ENCODE measurements around the gene DCDC2.
"Not testable (repeated sequence)": the region's sequence is repeated elsewhere in the genome, so short reads cannot be mapped to it uniquely, and the experiment has no call there.

The DCDC2 gene

DNA sequence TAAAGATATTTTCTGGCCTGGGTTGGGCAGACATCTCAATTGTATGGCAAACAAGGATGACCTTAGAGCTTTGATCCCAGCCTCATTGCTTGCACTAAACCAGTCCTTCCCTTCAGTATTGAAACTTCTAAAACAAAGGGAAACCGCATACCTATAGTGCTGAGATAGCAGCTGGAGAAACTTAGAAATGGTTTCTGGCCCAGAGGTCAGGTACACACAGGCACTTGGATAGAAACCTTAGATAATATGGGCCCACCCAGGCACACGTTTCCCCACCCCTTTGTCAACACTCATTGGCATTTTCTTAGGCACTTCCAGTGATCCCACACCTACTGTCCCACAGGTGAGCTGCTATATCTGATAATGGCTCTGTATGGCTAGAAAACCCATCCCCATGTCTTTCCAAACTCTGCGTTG, 209.7 kb downstream of the DCDC2 start:
- no peak for DNase-seq (ENCODE audit: low read depth in 3 of 3)

DNA sequence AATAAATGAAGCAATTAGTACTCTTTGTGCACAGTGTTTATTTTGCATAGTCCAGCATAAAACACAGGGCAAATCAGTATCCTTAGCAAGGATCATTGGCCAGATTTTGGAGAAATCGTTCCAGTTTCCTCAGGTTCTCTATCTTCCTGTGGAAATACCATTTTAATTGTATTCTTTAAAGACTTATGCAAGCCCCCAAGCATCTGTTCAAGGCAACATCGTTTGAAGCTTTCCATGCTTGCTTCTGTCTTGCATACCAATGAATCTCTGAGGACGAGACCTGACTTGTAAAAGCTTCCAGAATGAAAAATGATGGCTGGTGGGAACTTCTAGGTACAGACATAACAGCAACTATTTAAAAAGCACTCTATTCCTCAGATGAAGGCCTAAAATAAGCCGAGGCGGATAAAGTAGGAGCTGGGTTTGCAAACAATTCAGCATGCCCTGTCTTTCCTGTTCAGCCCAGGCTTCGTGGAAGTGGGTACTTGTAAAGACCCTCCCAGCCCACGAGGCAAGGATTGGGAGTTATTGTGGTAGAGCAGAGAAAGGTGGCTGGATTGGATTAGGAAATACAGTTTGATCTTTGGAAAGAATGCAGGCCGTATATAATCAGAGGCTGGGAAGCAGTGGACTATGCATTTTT, 210.2 kb downstream of the DCDC2 start:
- DNase-seq (ENCODE audit: low read depth in 3 of 3), result no peak

DNA sequence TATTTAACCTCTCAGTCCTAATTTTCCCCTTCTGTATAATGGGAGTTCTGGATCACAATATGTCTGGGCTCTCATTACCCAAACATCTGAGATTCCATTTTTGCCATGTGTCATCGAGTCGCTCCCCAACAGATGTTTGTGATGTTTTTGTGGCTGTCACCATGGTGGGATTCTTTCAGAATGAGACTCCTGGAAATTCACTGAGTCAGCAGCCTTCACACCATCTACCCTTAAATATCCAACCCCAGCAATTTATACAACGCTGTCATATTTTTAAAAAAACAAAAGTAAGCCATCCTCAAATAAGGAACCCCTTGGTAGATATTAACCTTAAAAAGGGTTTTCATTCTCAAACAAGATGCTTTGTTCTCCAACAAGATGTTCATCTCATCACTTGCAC, 211.0 kb downstream of the DCDC2 start:
- DNase-seq (ENCODE audit: low read depth in 3 of 3), result no peak

DNA sequence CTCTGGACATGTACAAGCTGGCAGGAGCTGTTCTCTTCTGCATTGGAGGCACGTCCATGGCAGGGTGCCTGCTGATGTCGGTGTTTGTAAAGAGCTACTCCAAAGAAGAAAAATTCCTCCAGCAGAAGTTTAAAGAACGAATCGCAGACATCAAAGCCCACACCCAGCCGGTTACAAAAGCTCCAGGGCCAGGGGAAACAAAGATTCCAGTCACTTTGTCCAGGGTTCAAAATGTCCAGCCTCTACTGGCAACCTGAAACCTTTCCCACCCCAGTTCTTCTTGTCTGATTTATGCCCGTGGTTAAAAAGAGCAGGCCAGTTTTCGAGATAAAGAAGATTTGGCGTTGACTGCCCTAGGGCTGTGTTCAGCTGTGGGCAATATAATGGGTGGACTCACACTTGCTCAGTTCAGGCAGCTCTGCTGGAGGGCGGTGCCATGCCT, 212.1 kb downstream of the DCDC2 start:
- no peak for DNase-seq (ENCODE audit: low read depth in 3 of 3)

DNA sequence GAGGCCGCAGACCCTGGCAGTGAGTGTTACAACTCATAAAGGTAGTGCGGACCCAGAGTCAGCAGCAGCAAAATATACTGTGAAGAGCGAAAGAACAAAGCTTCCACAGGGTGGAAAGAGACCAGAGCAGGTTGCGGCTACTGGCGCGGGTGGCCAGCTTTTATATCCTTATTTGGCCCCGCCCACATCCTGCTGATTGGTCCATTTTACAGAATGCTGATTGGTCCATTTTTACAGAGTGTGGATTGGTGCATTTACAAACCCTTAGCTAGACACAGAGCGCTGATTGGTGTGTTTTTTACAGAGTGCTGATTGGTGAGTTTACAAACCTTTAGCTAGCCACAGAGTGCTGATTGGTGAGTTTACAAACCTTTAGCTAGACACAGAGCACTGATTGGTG, 215.1 kb downstream of the DCDC2 start:
- DNase-seq (ENCODE audit: low read depth in 3 of 3), result not testable (repeated sequence)

GRCh38 chr6:24140591-24140990, 217.3 kb downstream of the DCDC2 start:
- DNase-seq (ENCODE audit: low read depth in 3 of 3), result no peak

GRCh38 chr6:24139639-24140038, 218.2 kb downstream of the DCDC2 start:
- no peak for DNase-seq (ENCODE audit: low read depth in 3 of 3)

- no peak for DNase-seq (ENCODE audit: low read depth in 3 of 3)
Observed at GRCh38 chr6:24139080-24139479, 218.8 kb downstream of the DCDC2 start.

DNA sequence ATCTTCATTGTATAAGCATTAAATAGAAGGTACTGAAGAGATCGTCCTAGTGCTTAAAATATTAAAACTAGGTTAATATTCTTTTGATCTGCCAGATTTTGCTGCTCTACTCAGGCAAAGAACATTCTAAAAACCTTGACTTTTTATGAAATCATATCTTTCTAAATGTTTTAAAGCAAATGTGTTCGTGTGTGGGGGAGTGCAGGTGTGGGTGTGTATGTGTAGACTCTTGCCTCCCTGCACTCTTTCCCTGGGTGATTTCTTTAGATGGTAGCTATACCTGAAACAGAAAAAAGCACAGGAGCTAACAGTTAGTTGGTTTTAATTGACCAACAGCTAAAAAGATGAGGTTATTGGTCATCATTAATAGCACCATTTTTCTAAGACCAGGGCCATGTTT, 226.1 kb downstream of the DCDC2 start:
- DNase-seq (ENCODE audit: low read depth in 3 of 3), result no peak

- no peak for DNase-seq (ENCODE audit: low read depth in 3 of 3)
Observed at GRCh38 chr6:24127316-24127715, 230.5 kb downstream of the DCDC2 start.

- DNase-seq (ENCODE audit: low read depth in 3 of 3), result no peak
Observed at GRCh38 chr6:24126586-24127192, 231.2 kb downstream of the DCDC2 start.

DNA sequence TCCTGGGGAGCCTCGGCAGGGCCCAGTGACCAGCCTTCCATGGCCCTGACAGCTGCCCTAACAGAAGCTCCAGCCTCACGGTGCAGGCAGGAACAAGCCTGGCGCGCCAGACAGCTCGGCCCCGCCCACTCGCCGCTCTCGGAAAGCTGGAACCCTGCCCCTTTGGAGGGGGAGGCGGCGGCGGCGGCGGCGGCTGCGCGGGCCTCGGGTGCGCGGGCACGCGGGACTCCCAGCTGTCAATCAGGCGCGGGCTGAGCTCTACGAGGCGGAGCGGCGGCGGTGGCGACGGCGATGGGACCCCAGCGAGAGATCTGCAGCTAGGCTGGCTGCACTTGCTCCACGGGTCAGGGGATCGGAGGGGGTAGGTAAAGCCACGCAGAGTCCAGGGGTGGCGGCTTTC, 231.9 kb downstream of the DCDC2 start, which contains the start of gene NRSN1:
TSS of gene NRSN1 (plus strand) at position 236 of the 400 bp plus-strand sequence. CDS start 8,113 bp downstream, outside the sequence.
- DNase-seq (ENCODE audit: low read depth in 3 of 3), result no peak

DNA sequence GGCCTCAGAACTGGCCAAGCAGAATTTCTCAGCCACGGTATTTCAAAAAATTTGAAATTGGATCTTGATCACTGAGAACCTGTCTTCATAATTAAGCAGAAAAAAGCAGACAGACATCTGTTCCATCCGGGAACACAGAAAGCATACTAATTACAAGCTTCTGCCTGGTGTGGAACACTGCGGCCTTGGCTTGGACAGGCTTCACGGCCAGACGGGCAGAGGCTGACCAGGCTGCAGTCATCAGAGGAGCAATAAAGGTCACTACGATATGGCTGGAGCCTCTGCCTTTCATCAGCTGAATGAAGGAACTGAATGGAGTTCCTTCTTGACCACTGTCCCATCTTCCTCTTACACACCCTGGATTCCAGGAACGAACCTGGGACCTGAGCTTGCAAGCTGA, 235.7 kb downstream of the DCDC2 start:
- no peak for DNase-seq (ENCODE audit: low read depth in 3 of 3)

Measured in stimulated activated CD4-positive, alpha-beta T cell treated with anti-CD3 and anti-CD28 coated beads, TNF-alpha, amount 100 ng/mL, for 24 hours (primary cell).